HG02763 (cell line): Measurements from ENCODE around the gene CIDEB.
"Not testable (repeated sequence)": the region's sequence is repeated elsewhere in the genome, so short reads cannot be mapped to it uniquely, and the experiment has no call there.

Experiments
- ATAC-seq: cut with Tn5 transposase; IDR thresholded peaks from one replicate; pipeline ENCODE4 v1.9.1; 2021; ENCODE audit warnings: mild to moderate bottlenecking, moderate library complexity; ENCODE audit not compliant: unreplicated experiment

Gene CIDEB

GRCh38 chr14:24307575-24308341, at the start of gene CIDEB:
TSS of gene CIDEB (minus strand) at chr14:24307977. CDS start at chr14:24307858, 119 bp downstream.
- no peak for ATAC-seq

GRCh38 chr14:24356208-24356607, 48.4 kb upstream of the CIDEB start:
- no peak for ATAC-seq

GRCh38 chr14:24355009-24355408, 47.2 kb upstream of the CIDEB start:
- ATAC-seq, result no peak

- not testable (repeated sequence) for ATAC-seq
Observed at GRCh38 chr14:24354482-24354825, 46.7 kb upstream of the CIDEB start.

- no peak for ATAC-seq
Observed at GRCh38 chr14:24353559-24354481, 46.0 kb upstream of the CIDEB start.

GRCh38 chr14:24351517-24351916, 43.7 kb upstream of the CIDEB start:
- ATAC-seq, result no peak

GRCh38 chr14:24349742-24350141, 42.0 kb upstream of the CIDEB start:
- ATAC-seq, result no peak

GRCh38 chr14:24348186-24348585, 40.4 kb upstream of the CIDEB start:
- ATAC-seq, result no peak

- ATAC-seq, result no peak
Observed at GRCh38 chr14:24347134-24347533, 39.4 kb upstream of the CIDEB start.

GRCh38 chr14:24343795-24344660, 36.3 kb upstream of the CIDEB start:
- no peak for ATAC-seq

GRCh38 chr14:24342889-24343288, 35.1 kb upstream of the CIDEB start:
- no peak for ATAC-seq

GRCh38 chr14:24340606-24341005, 32.8 kb upstream of the CIDEB start:
- ATAC-seq, result no peak

GRCh38 chr14:24339284-24340151, 31.7 kb upstream of the CIDEB start, which contains the start of gene RIPK3:
TSS of gene RIPK3 (minus strand) at chr14:24339991. CDS start at chr14:24339826, 165 bp downstream.
- peak; percentile 74 for ATAC-seq

- ATAC-seq, result no peak
Observed at GRCh38 chr14:24338843-24339242, 31.1 kb upstream of the CIDEB start.

- ATAC-seq, result no peak
Observed at GRCh38 chr14:24337824-24338175, 30.0 kb upstream of the CIDEB start.

- ATAC-seq, result no peak
Observed at GRCh38 chr14:24337144-24337823, 29.5 kb upstream of the CIDEB start.

- ATAC-seq, result no peak
Observed at GRCh38 chr14:24335461-24336171, 27.8 kb upstream of the CIDEB start.

GRCh38 chr14:24334431-24335291, 26.9 kb upstream of the CIDEB start, which contains the start of gene ADCY4:
TSS of gene ADCY4 (minus strand) at chr14:24335071. CDS start at chr14:24334652, 419 bp downstream.
- ATAC-seq, result no peak
